GM23338 (cell line): Measurements from ENCODE around the gene NME4. TPM values are rescaled to one million over a fixed set of nuclear protein-coding genes. Genes with fewer than 3 reads are reported as not detected.

ENCODE experiments used
- ATAC-seq: fragments of 200-7000 bp; cut with Tn5 transposase; 3 replicates; pipeline ENCODE4 v1.9.1; 2020
- DNase-seq: peaks from one replicate; pipeline ENCODE4 v3.0.0-alpha.2; 2015; ENCODE audit warnings: low spot score
- H2AFZ ChIP-seq: fragments of 200-600 bp; sonication (generic); 2 replicates; pipeline ENCODE4 v1.8.0; 2016; ENCODE audit warnings: antibody characterized with exemption, mild to moderate bottlenecking, moderate library complexity
- H3F3A ChIP-seq: fragments of 200-600 bp; sonication (generic); replicated peaks from 2 replicates; pipeline ENCODE4 v1.8.0; 2017; ENCODE audit warnings: antibody characterized with exemption, mixed run types, low read depth
- H3K27ac ChIP-seq: fragments of 200-600 bp; sonication (generic); 2 replicates; pipeline ENCODE4 v1.6.1; 2016; ENCODE audit warnings: low read depth
- H3K27me3 ChIP-seq: fragments of 200-600 bp; sonication (generic); 2 replicates; pipeline ENCODE4 v1.8.0; 2016; ENCODE audit warnings: mild to moderate bottlenecking, mixed run types, moderate library complexity; ENCODE audit not compliant: insufficient read depth
- H3K36me3 ChIP-seq: fragments of 200-600 bp; sonication (generic); 2 replicates; pipeline ENCODE4 v1.8.0; 2016; ENCODE audit warnings: mild to moderate bottlenecking; ENCODE audit not compliant: insufficient read depth
- H3K4me1 ChIP-seq: fragments of 200-600 bp; sonication (generic); 2 replicates; pipeline ENCODE4 v1.8.0; 2016; ENCODE audit warnings: mild to moderate bottlenecking, moderate library complexity; ENCODE audit not compliant: insufficient read depth
- H3K4me2 ChIP-seq: fragments of 200-600 bp; sonication (generic); 2 replicates; pipeline ENCODE4 v1.7.1; 2017; ENCODE audit warnings: mixed run types
- H3K4me3 ChIP-seq: fragments of 200-600 bp; sonication (generic); 2 replicates; pipeline ENCODE4 v1.6.1; 2016; ENCODE audit warnings: mixed run types
- H3K79me2 ChIP-seq: fragments of 200-600 bp; sonication (generic); replicated peaks from 2 replicates; pipeline ENCODE4 v1.8.0; 2017; ENCODE audit warnings: mild to moderate bottlenecking; ENCODE audit not compliant: insufficient read depth
- H3K9me2 ChIP-seq: fragments of 200-600 bp; sonication (generic); 2 replicates; pipeline ENCODE4 v1.8.0; 2017; ENCODE audit not compliant: insufficient read depth
- H4K20me1 ChIP-seq: fragments of 200-600 bp; sonication (generic); replicated peaks from 2 replicates; pipeline ENCODE4 v1.8.0; 2017; ENCODE audit warnings: mild to moderate bottlenecking; ENCODE audit not compliant: insufficient read depth
- H3K27ac Mint-ChIP-seq: 2 replicates; pipeline ENCODE4 v1.8.0; 2020; ENCODE audit warnings: inconsistent platforms, mild to moderate bottlenecking, moderate library complexity, mixed read lengths
- H3K27me3 Mint-ChIP-seq: 3 replicates; pipeline ENCODE4 v1.8.0; 2022; ENCODE audit warnings: low read depth, mild to moderate bottlenecking, moderate library complexity, mixed read lengths, inconsistent platforms; ENCODE audit not compliant: insufficient read depth, poor library complexity
- H3K36me3 Mint-ChIP-seq: 3 replicates; pipeline ENCODE4 v1.8.0; 2021; ENCODE audit warnings: low read depth, mild to moderate bottlenecking, inconsistent platforms, moderate library complexity, mixed read lengths
- H3K4me1 Mint-ChIP-seq: 3 replicates; pipeline ENCODE4 v1.8.0; 2020; ENCODE audit warnings: mild to moderate bottlenecking, inconsistent platforms, mixed read lengths
- H3K4me3 Mint-ChIP-seq: 3 replicates; pipeline ENCODE4 v1.8.0; 2021; ENCODE audit warnings: moderate library complexity, mild to moderate bottlenecking, inconsistent platforms, mixed read lengths
- H3K9me3 Mint-ChIP-seq: 3 replicates; pipeline ENCODE4 v1.8.0; 2020; ENCODE audit warnings: moderate library complexity, mild to moderate bottlenecking, inconsistent platforms, mixed read lengths
- CREB1 ChIP-seq: fragments of 250-450 bp; sonication (Bioruptor Pico); IDR thresholded peaks from 2 replicates; pipeline ENCODE4 v1.5.0; 2020; ENCODE audit warnings: low read depth, mild to moderate bottlenecking, moderate library complexity
- CTCF ChIP-seq, 2 experiments: fragments of 200-600 bp in 1 of 2; sonication (generic) in 1 of 2; conservative IDR thresholded peaks; 2 replicates each; pipeline versions ENCODE4 v1.5.1 to v1.6.1; 2016 to 2017; ENCODE audit warnings: antibody characterized with exemption in 2 of 2, low read depth in 2 of 2, mild to moderate bottlenecking in 2 of 2, moderate library complexity in 1 of 2
- EZH2 ChIP-seq: fragments of 200-600 bp; sonication (generic); IDR thresholded peaks from one replicate; pipeline ENCODE4 v1.8.0; 2017; ENCODE audit warnings: antibody characterized with exemption, mild to moderate bottlenecking, low read depth; ENCODE audit not compliant: unreplicated experiment
- NANOG ChIP-seq: IDR thresholded peaks from 2 replicates; pipeline ENCODE4 v1.6.1; 2016; ENCODE audit warnings: antibody characterized with exemption, borderline replicate concordance
- POLR2AphosphoS5 ChIP-seq: IDR thresholded peaks from 2 replicates; pipeline ENCODE4 v1.6.1; 2016; ENCODE audit warnings: antibody characterized with exemption, low read depth
- REST ChIP-seq: IDR thresholded peaks from one replicate; pipeline ENCODE4 v1.6.1; 2018; ENCODE audit warnings: antibody characterized with exemption; ENCODE audit not compliant: unreplicated experiment
- STAT1 ChIP-seq: IDR thresholded peaks from one replicate; pipeline ENCODE4 v1.6.1; 2016; ENCODE audit warnings: antibody characterized with exemption; ENCODE audit not compliant: unreplicated experiment
- ZNF462 ChIP-seq: fragments of 250-450 bp; sonication (Bioruptor Pico); IDR thresholded peaks from 2 replicates; pipeline ENCODE4 v1.5.0; 2020; ENCODE audit warnings: mild to moderate bottlenecking, moderate library complexity
- polyA plus RNA-seq: library from polyadenylated mRNA; unstranded; fragments of >200 nt; fragmentation: Nextera tagmentation; extraction: Ambion mirVana; gene quantifications from 2 replicates; pipeline ENCODE4 v1.2.1, GENCODE V29; 2016
- total RNA-seq: library from RNA; depleted of rRNA; stranded (reverse); fragments of >200 nt; shearing (Covaris generic); gene quantifications from 2 replicates; pipeline ENCODE4 v1.2.3, GENCODE V29; 2014
- TF ChIP-seq, protein P1 (sequence below): IDR thresholded peaks from 2 replicates; pipeline ENCODE4 v1.6.1; 2016; ENCODE audit warnings: antibody characterized with exemption

The NME4 gene
- total and polyA plus RNA-seq, 2 experiments from 2014 or later, result 249 to 511 TPM

- TF ChIP-seq ZNF462 (CRISPR knock-in tag), result no peak
These were observed 30.5 kb upstream of the NME4 start (continued) for GRCh38 chr16:366476-366875.

GRCh38 chr16:367333-367903, 29.6 kb upstream of the NME4 start:
- peaks cover 4% of the 10 kb centered on the region for H3F3A ChIP-seq
- Mint-ChIP-seq H3K4me3 (no peak overlapping the region), H3K27me3 (peaks cover 20% of the 10 kb centered on the region), H3K9me3 (no peaks in the 10 kb centered on the region), H3K36me3 (peaks cover 15% of the 10 kb centered on the region), H3K4me1 (peaks cover 12% of the 10 kb centered on the region; the same call in 1 of the 3 replicates), H3K27ac (no peak overlapping the region)
- H3K9me2 ChIP-seq, result no peaks in the 10 kb centered on the region
- H3K27ac ChIP-seq, result no peak overlapping the region
- peaks cover 4% of the 10 kb centered on the region; the same call in 1 of the 2 replicates for H3K4me1 ChIP-seq
- no peak for DNase-seq
- no peak overlapping the region for H3K4me3 ChIP-seq
- no peak overlapping the region for H3K4me2 ChIP-seq
- no peaks in the 10 kb centered on the region for H3K27me3 ChIP-seq
- H3K79me2 ChIP-seq, result no peaks in the 10 kb centered on the region; the same call in 1 of the 2 replicates
- TF ChIP-seq POLR2AphosphoS5, result no peak
- TF ChIP-seq CTCF (conservative IDR thresholded peaks at IDR 0.05; ENCODE audit: low read depth in 2 of 2), result no peak
- no peak for TF ChIP-seq EZH2
- TF ChIP-seq REST, result no peak
- TF ChIP-seq CREB1 (CRISPR knock-in tag), result no peak
- TF ChIP-seq NANOG, result no peak
- TF ChIP-seq STAT1, result no peak
- TF ChIP-seq, protein P1, sequence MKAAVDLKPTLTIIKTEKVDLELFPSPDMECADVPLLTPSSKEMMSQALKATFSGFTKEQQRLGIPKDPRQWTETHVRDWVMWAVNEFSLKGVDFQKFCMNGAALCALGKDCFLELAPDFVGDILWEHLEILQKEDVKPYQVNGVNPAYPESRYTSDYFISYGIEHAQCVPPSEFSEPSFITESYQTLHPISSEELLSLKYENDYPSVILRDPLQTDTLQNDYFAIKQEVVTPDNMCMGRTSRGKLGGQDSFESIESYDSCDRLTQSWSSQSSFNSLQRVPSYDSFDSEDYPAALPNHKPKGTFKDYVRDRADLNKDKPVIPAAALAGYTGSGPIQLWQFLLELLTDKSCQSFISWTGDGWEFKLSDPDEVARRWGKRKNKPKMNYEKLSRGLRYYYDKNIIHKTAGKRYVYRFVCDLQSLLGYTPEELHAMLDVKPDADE, result no peak
- H3K36me3 ChIP-seq, result 0 out of 2 replicates have a peak, but pooled peaks cover 4% of the 10 kb centered on the region
- no peak overlapping the region for H2AFZ ChIP-seq
- ATAC-seq, result no peak
- no peaks in the 10 kb centered on the region; the same call in none of the 2 replicates for H4K20me1 ChIP-seq
